ENCODE data around the gene GATD1.
"Not testable (repeated sequence)": the region's sequence is repeated elsewhere in the genome, so short reads cannot be mapped to it uniquely, and the experiment has no call there.

GATD1 gene

DNA sequence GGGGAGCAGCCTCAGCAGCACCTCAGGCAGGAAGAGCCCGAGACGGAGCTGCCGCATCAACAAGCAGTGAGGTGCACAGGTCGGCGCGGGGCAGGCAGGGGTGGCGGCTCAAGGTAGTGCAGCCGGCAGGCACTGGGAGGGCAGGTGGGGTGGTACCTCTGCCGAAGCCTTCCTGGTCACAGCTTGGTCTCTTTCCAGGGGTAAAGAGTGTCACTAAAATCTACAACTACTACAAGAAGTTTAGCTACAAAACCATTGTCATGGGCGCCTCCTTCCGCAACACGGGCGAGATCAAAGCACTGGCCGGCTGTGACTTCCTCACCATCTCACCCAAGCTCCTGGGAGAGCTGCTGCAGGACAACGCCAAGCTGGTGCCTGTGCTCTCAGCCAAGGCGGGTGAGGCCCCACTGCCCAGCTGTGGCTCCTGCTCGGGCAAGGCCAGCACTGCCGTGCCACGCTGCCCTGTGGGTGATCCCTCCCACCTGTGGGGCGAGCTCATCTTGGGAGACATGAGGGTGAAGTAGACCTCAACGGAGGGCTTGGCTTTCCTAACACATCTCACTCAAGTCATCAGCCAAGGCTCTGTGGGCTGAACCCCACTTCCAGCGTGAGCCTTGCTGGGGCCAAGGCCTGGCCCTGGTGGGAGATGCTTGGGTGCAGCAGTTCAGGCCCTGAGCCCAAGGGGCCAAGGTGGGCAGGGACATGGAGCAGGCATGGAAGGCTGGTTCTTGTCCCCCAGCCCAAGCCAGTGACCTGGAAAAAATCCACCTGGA, 13.6 kb downstream of the GATD1 start:
- no peak for DNase-seq (ENCODE audit: low read depth in 2 of 2)

DNA sequence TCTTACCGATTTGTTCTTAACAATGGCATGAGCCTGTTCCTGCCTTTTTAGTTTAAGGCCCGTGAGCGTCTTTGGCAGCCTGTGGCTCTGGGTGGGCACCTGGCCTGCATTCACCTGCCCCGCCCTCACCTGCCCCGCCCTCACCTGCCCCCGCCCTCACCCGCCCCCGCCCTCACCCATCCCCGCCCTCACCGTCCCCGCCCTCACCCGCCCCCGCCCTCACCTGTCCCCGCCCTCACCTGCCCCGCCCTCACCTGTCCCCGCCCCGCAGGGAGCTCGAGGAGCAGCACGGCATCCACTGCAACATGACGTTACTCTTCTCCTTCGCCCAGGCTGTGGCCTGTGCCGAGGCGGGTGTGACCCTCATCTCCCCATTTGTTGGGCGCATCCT, 14.2 kb downstream of the GATD1 start:
- no peak for DNase-seq (ENCODE audit: low read depth in 2 of 2)

DNA sequence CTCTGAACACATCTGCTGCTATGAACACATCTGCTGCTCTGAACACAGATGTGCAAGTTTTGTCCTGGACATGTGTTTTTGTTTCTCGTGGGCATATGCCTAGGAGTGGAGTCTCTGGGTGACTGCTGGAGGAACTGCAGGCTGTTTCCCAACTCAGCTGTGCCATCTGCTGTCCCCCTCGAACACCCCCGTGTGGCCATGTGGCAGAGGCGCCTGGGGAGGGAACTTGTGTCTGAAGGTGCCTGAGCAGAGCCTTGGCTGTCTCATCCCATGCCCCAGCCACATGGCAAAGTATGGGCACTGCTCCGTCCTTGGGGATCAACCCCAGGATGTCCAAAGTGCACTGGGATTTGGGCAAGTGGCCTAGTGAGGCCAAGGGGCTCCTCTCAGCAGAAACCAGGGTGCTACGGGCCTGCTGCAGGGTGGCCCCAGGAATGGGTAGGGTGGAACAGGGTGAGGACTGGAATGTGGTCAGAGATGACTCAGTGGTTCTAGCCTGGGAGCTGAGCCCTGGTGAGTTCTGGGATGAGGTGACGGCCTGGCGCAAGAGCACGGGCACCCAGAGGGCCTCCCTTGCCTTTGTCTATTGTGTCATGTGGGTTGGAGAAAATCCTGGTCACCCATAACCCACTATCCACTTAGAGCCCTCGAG, 14.7 kb downstream of the GATD1 start:
- no peak for DNase-seq (ENCODE audit: low read depth in 2 of 2)

DNA sequence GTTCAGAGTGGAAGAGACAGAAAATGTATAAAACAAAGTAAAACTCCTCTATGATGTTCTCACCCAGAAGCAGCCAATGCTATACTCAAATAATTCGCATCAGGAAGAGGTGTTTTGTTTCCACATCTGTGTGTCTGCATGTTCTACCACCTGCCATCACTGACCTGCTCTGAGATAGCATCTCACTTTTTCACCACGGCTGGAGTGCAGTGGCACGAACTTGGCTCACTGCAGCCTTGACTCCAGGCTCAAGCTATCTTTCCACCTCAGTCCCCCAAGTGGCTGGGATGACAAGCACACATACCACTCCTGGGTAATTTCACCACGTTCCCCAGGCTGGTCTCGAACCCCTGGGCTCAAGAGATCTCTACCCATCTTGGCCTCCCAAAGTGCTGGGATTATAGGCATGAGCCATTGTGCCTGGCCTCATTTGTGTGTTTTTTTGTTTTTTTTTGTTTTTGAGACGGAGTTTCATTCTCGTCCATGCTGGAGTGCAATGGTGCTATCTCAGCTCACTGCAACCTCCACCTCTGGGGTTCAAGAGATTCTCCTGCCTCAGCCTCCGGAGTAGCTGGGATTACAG, 15.7 kb downstream of the GATD1 start:
- no peak for DNase-seq (ENCODE audit: low read depth in 2 of 2)

DNA sequence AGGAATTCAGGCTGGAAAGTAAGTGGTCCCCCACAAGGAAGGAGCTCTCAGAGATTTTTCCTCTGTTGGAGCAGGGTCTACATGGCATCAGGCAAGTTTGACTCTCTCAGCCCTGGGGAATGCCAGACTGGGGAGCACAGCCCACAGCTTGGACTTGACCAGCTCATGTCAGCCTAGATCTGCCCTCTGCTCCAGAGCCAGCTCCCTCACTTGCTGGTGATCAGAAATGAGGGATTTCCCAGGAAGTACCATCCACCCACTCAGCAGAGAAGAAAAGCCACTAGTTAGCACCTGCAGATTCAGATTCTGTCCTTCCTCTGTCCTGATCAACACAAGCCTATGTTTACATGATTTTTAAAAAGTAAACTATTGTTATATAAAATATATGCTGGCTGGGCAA, 17.1 kb downstream of the GATD1 start:
- no peak for DNase-seq (ENCODE audit: low read depth in 2 of 2)

DNA sequence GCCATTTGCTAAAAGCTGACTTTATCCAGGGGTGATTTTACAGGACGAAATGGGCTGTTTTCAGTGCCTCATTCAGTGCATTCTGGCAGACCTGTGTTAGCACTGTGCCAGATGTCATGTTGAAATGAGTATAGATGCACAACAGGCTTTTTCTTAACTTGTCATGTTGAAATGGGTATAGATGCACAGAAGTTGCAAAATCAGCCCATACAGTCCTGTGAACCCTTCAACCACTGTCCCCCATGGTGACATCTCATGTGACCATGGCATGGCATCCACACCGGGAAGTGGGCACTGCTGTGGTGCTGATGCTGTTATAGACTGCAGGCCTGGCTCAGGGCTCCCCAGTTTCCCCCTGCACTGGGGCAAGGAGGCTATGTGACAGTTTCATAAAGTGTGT, 27.6 kb downstream of the GATD1 start:
- DNase-seq (ENCODE audit: low read depth in 2 of 2) = no peak

DNA sequence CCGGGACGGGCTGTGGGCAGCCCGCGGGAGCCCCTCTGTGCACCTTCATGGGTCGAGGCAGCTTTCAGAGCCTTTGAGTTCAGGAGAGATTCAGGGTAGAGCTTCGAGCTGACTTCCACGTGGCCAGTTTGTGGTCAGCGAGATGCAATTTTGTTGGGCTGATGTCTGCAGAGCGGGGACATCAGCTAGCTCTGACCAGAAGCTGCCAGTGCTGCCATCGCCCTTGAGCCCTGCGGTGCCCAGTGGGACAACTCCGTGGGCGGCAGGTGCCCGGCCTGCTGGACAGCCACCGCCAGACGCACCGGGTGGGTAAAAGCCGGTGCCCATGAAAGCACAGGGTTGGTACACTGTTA, 29.3 kb downstream of the GATD1 start:
- no peak for DNase-seq (ENCODE audit: low read depth in 2 of 2)

DNA sequence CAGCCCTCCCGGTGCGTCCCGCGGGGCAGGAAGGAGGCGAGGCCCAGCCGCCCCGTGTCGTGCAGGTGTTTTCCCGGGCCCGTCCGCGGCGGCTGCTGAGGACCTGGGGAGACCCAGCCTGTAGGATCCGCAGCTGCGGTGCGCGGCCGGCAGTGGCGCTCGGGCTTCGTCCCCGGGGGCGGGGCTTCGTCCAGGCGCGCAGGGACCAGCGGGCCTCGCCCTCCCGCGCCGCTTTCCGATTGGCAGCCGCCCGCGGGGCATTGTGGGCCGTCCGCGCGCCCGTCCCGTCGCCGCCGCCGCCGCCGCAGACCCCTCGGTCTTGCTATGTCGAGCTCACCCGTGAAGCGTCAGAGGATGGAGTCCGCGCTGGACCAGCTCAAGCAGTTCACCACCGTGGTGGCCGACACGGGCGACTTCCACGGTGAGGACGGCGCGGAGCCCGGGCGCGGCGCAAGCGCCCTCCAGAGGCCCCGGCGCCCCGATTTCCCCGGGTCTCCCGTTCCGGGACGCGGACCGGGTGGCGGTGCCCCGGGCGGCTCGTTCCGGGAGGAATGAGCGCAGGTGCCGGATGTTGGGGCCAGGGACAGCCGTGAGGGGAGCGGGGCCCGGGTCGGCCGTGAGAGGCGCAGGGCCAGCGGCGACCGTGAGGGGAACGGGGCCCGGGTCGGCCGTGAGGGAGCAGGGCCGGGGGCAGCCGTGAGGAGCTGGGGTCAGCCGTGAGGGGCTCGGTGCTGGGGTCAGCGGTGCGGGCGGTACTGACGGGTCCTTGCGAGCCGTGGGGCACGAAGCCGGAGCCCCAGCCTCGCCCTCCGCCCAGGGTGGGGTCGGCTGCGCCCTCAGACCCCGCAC, 29.9 kb downstream of the GATD1 start, which contains the start of gene TALDO1:
Gene TALDO1, plus strand, starts transcription at position 307 of the 849 bp plus-strand sequence. Its CDS starts 18 bp downstream, at position 325.
- DNase-seq (ENCODE audit: low read depth in 2 of 2) = peak; percentile 49 to 79

DNA sequence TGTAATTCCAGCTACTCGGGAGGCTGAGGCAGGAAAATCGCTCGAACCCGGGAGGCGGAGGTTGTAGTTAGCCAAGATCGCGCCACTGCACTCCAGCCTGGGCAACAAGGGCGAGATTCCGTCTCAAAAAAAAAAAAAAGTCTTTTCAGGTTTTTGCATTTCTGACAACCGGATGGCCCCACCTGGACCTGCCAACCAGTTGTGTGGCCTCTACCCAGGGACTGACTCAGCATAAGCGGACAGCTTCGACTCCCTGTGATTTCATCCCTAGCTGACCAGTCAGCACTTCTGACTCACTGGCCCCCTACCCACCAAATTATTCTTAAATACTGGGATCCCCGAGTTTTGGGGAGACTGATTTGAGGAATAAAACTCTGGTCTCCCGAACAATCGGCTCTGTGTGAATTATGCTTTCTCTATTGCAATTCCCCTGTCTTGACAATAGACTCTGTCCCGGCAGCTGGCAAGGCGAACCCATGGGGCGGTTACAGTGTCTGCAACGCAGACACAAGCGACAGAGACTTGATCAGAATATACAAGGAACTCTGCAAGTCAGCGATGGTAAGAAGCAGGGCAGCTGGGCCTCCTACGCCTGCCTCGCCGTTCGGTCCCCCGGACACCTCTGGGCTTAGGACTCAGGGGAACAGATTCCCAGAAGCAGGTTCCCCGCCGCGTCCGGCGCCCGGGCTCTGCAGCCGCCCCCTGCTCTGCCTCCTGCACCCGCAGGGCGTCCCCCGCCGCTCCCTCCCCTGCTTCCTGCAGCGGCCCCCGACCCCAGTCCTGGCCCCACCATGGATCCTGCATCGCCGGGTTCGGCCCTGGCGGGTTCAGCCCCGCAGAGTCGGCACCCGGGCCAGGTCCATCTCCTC, 30.8 kb downstream of the GATD1 start:
- no peak for DNase-seq (ENCODE audit: low read depth in 2 of 2)

DNA sequence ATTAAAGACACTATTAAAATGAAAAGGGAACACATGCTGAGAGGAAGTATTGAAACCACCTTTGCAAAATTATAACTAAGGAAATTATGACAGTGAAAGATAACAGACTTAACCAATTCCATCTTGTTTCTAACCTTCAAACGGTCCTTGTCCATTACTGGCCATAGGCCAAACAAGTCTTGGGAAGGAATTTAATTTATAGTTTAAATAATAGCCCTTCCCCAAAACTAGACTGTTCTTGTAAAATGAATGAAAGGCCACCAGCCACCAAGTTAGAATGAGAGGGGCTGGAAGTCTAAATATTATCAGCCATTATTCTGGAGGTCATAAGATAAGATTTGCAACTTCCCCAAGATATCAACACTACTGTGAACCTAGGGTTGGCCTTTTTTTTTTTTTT, 31.9 kb downstream of the GATD1 start:
- no peak for DNase-seq (ENCODE audit: low read depth in 2 of 2)

DNA sequence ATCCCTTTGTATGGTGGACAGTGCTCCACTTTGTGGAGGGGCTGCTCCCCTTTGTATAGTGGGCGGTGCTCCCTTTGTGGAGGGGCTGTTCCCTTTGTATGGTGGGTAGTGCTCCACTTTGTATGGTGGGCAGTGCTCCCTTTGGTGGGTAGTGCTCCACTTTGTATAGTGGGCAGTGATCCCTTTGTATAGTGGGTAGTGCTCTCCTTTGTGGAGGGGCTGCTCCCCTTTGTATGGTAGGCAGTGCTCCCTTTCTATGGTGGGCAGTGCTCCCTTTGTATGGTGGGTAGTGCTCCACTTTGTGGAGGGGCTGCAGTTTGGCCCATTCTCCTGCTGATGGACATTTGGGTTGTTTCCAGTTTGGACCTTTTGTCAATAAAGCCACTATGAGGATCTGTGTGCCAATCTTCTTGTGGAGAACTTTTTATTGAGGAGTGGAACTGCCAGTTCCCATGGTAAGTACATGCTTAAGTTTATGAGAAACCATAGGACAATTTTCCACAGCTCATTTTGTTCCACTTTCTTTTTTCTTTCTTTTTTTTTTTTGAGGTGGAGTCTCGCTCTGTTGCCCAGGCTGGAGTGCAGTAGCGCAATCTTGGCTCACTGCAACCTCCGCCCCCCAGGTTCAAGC, 34.6 kb downstream of the GATD1 start:
- DNase-seq (ENCODE audit: low read depth in 2 of 2) = no peak

DNA sequence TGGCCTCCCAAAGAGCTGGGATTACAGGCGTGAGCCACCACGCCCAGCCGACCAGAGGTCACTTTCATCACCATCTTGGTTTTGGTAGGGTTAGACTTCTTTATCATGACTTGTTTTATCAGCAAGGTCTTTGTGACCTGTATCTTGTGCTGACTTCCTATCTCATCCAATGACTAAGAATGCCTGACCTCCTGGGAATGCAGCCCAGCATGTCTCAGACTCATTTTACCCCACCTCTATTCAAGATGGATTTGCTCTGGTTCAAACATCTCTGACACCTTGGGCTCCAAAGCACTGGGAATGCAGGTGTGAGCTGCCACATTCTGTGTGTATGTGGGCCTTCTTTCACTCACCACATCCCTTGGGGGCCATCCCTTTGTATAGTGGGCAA, 35.1 kb downstream of the GATD1 start:
- DNase-seq (ENCODE audit: low read depth in 2 of 2) = no peak

DNA sequence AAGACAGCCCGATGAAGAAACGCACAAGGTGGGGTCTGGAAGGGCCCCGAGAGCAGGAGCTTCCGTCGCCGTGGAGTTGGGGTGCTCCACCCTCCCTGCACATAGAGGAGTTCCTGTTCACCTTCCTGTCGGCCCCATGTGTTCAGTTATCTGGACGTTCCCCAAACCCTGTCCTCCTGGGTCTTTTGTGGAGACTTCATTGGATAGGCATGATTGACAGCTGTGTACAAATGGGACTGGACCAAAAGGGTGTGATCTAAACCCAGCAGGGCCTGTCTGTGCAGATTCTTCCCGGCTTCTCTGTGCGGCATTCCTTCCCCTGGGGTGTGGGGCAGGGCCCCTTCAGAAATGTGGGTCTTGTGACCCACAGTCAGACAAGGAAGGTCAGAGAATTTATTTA, 39.4 kb downstream of the GATD1 start:
- DNase-seq (ENCODE audit: low read depth in 2 of 2) = not testable (repeated sequence)

DNA sequence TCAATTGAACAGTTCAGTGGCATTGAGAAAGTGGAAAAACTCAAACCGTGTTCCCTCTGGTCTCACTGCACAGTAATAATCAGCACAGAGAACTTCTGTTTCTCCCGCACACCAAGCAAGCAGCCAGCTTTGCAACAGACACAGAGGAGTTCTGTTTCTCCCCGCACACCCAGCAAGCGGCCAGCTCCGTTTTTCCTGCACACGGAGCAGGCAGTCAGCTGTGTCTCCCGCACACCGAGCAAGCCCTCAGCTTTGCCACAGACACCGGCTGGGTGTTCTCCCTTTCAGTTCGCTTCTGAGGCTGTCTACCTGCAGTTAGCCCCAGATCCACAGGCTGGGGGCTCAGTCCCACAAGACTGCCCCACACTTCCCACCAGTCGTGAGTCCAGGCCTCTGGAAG, 39.9 kb downstream of the GATD1 start:
- no peak for DNase-seq (ENCODE audit: low read depth in 2 of 2)

DNA sequence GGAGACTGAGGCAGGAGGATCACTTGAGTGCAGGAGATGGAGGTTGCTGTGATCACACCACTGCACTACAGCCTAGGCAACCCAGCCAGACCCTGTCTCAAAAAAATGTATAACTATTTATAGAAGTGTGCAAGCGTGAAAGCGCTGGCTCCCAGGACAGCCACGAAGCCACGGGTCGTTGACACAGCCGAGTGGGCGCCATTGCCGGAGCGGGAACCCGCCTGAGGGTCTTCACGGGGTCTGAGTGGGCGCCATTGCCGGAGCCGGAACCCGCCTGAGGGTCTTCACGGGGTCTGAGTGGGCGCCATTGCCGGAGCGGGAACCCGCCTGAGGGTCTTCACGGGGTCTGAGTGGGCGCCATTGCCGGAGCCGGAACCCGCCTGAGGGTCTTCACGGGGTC, 42.7 kb downstream of the GATD1 start:
- DNase-seq (ENCODE audit: low read depth in 2 of 2) = not testable (repeated sequence)

DNA sequence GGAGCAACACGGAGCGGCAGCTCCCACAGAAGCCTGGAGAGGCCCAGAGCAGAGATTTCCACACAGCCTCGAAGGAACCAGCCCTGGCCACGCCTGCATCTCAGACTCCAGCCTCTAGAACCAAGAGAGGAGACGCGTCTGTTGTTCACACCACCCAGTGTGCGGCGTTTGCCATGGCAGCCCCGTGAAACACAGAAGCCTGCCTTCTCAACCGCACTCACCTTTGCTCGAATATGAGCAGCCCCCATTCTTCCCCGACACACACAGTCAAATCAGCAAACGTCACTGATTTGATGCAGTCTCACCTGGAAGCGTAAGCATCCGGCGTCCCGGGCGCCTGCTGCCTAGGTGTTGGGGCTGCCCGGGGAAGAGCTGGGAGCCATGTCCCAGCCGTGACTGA, 44.2 kb downstream of the GATD1 start:
- DNase-seq (ENCODE audit: low read depth in 2 of 2) = no peak

DNA sequence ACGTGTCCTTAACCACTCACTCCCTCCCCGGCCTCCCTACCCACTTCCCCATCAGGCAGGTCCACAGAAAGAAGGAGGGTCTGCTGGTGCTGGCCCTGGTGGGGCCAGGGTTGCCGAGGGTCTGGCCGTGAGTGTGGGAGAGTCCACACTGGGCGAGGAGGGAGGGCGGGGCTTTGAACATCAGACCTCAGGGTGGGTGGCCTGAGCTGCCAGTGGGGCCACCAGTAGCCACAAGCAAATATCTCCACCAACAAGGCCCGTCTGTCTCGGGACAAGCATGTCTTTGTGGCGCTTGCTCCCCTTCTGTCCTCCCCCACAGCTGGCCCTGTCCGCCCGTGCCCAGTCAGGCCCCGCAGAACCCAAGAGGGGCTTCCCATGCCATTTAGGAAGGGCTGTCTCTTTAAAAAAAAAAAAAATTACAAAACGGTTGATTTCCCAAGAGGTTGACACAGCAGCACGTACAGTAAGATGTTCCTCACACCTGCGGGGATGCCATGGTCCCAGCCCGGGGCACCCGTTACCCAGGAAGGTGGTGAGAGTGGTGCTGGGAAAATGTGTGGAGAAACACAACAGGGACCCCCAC, 47.7 kb downstream of the GATD1 start:
- DNase-seq (ENCODE audit: low read depth in 2 of 2) = no peak

DNA sequence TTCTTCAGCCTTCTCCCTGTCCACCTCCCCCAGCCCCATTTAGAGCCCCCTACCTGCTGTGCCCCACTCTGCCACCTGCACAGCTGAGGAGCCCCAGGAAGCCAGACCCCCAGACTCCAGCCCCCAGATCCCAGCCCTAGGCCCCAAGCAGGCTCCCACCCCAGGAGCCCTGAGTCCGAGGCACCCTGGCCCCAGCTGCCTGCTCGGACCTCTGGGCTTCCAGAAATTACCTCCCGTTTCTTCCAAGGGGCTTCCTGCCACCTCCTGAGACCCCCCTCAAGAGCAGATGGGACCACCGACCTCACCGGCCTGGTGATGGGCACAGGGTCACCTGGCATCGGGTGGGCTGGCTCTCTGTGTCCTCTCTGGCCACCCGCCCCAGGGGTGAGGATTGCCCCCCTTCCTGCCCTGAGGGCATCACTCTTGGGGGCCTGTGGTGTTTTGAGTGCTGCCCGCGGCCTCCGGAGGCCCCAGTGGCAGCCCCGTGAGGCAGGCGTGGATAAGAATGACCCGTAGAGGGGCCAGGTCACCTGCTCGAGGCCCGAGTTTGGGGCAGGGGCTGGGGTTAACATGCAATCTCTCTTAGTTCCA, 48.3 kb downstream of the GATD1 start:
- DNase-seq (ENCODE audit: low read depth in 2 of 2) = no peak

DNA sequence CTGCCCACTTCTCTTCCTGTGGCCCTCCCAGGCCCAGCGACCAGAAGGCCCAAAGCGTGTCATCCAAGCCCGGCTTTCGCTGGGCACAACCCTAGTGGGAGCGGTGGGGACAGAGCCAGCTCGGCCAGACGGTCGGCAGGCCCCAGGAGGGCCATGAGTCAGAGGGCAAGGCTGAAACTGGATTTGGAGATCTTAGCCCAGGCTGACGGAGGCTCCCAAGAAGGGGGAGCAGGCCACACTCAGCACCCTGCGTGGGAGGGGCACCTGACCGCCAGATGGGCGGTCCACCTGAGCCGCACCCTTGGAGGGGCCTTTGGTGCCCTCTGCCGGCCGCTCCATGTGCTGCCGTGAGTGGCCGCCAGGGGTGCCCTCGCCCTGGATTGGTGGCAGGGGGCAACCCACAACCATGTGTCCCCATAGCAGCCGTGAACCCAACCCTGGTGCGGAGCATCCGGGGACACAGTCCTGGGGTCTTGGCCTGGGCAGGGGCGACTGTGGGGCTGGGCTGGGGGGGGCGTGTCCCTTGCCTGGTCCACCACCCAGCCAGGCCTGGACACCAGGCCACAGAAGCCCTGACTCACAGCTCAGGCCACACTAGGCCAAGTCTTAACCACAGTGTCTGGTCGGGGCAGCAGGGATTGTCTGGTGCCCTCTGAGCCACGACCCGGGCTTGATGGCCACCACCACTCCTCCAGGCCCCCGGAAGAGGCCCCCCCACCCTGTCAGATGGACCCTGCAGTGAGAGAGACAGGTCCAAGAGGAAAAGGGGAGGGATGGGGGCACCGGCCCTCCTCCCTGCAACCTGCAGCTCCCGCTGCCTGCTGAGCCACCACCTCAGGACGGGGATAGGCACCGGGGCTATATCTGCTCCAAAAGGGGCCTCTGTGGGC, 49.2 kb downstream of the GATD1 start:
- peak; percentile 52 to 62 for DNase-seq (ENCODE audit: low read depth in 2 of 2)

Data from stimulated activated CD8-positive, alpha-beta memory T cell treated with anti-CD3 and anti-CD28 coated beads, Interleukin-7, amount 100 ng/mL, for 4 hours (primary cell).